Measurements from ENCODE around the gene CDC42SE1.

The CDC42SE1 gene

DNA sequence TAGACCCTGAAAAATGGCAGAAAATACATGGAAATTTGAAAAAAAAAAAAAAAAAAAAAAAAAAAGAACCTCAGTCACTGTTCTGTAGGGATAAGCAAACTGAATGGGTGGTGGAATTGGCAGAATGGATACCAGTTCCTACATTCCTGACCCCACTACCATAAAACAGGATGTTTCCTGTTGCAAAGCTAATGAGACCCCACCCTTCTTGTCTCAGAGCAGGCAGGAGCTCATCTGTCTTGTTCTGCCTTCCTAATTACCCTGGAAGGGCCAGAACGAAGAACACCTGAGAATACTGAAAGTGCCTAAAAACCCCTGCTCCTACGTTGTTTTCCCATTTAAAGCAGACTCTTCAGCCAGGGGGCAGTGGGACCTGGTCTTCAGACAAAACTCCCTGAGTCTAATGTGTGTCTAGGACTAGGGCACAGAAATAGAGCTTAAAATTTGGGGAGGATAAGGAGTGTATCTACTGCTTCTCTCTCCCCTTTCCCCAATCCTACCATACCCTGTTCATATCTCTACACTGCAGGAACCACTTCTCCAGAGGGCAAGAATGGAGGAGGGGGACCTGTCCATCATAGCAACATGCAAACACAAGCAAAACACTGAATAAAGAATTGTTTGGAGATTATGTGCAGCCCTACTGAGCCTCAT, 7.9 kb downstream of the CDC42SE1 start:
- DNase-seq (ENCODE audit: low spot score) = no peak

DNA sequence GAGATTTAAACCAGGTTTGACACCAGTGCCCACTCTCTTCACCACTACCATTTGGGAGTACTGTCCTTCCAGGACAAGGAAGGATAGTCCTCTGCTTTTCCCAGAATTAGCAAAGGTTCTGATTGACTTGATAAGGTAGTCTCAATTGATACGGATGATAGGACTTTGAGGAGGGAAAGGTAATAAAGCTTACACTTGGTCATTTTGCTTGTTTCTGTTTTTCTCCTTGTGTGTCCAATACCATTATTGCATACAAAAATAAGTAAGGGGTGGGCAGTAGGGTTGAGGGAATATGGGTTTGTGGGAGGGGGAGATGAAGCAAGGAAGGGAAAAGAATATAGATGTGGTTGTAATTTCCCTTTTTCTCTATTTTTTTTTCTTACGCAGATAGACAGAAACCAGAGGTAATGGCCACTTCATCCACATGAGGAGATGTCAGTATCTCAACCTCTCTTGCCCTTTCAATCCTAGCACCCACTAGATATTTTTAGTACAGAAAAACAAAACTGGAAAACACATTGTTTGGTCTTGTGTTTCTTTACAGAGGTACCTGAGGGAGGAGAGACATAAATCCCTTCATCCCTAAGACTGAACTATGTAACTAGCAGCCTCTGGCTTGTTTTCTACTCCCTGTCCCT, 9.3 kb downstream of the CDC42SE1 start:
- DNase-seq (ENCODE audit: low spot score) = no peak

DNA sequence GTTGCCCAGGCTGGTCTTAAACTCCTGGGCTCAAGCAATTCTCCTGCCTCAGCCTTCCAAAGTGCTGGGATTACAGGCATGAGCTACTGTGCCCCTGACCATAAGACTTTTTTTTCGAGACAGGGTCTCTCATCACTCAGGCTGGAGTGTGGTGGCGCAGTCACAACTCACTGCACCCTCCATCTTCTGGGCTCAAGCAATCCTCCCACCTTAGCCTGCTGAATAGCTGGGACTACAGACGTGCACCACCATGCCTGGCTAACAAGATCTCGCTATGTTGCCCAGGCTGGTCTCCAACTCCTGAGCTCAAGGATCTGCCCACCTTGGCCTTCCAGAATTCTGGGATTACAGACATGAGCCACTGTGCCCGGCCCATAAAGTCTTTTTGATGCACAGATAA, 10.0 kb downstream of the CDC42SE1 start:
- no peak for DNase-seq (ENCODE audit: low spot score)

DNA sequence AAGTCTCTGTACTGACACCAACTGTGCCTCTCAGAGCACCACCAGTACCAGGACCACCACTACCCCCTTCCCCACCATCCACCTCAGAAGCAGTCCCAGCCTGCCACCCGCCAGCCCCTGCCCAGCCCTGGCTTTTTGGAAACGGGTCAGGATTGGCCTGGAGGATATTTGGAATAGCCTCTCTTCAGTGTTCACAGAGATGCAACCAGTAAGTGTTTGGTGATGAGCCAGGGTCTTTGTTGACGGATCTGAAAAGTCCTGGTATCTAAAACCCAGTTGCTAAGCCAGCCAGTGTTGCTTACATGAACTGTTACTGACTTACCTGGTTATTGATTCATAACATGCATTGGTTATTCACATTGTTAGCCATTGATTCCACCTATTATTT, 10.8 kb downstream of the CDC42SE1 start:
- DNase-seq (ENCODE audit: low spot score) = no peak

DNA sequence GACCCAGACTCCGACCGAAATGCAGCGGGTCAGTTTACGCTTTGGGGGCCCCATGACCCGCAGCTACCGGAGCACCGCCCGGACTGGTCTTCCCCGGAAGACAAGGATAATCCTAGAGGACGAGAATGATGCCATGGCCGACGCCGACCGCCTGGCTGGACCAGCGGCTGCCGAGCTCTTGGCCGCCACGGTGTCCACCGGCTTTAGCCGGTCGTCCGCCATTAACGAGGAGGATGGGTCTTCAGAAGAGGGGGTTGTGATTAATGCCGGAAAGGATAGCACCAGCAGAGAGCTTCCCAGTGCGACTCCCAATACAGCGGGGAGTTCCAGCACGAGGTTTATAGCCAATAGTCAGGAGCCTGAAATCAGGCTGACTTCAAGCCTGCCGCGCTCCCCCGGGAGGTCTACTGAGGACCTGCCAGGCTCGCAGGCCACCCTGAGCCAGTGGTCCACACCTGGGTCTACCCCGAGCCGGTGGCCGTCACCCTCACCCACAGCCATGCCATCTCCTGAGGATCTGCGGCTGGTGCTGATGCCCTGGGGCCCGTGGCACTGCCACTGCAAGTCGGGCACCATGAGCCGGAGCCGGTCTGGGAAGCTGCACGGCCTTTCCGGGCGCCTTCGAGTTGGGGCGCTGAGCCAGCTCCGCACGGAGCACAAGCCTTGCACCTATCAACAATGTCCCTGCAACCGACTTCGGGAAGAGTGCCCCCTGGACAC, 11.3 kb downstream of the CDC42SE1 start:
- peak; percentile 79 for DNase-seq (ENCODE audit: low spot score)

DNA sequence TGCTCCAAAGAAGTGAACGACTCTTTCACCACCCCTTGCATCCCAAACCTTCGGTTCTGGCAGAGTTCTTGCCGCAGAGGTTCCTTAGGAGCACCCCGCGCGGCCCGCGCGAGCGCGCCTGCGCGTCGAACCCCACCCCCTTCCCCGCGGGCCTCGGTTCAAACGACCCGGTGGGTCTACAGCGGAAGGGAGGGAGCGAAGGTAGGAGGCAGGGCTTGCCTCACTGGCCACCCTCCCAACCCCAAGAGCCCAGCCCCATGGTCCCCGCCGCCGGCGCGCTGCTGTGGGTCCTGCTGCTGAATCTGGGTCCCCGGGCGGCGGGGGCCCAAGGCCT, 11.9 kb downstream of the CDC42SE1 start, which contains the start of gene C1orf56:
TSS of gene C1orf56 (plus strand) at position 161 of the 334 bp plus-strand sequence. CDS start at position 258, 97 bp downstream.
- peak; percentile 87 for DNase-seq (ENCODE audit: low spot score)

DNA sequence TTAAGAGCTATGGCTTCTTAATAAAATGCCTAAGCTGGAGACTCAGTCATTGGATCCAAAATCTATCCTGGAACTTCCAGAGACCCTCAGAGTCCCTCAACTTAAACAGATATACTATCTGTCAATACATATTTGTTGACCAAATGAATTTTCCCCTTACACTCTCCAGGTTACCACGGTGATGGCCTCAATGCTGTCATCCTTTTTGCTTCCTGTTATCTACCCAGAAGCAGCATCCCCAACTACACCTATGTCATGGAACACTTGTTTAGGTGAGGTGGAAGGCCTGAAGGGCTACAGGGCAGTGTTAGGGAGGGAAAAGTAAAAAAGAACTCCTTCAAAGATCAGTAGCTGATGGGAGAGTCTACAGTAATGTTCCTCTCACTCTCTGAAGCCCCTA, 16.3 kb downstream of the CDC42SE1 start:
- DNase-seq (ENCODE audit: low spot score) = no peak

DNA sequence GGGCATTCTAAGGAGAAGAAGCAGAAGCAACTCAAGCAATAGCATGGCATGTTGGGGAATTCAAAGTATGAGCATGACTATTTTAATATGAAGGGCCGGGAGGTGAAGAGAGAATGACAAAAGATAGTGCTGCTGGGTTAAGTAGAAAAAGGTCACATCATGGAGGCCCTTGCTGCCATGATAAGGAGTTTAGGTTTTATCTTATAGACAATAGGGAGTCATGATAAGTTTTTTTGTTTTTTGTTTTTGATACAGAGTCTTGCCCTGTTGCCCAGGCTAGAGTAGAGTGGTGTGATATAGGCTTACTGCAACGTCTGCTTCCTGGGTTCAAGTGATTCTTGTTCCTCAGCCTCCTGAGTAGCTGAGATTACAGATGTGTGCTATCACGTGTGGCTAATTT, 19.9 kb downstream of the CDC42SE1 start:
- DNase-seq (ENCODE audit: low spot score) = no peak

DNA sequence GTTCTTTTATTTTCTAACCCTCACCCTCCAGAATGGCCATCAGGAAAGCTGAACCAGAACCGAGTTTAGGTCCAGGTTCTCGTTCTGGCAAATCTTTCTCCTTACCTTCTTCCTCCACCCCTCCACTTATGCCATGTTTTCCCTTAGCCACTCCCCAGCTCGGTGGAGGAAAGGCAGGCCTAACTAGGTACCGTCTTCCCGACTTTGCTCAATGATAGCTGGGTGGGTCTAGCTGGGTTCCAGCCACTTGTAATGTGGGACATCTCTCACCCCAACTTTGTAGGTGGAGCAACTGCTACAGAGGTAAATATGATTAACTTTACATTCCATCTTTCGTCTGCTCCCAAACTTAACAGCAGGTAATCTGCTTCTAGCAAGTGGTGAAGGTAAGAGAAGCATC, 22.4 kb downstream of the CDC42SE1 start:
- DNase-seq (ENCODE audit: low spot score) = no peak

DNA sequence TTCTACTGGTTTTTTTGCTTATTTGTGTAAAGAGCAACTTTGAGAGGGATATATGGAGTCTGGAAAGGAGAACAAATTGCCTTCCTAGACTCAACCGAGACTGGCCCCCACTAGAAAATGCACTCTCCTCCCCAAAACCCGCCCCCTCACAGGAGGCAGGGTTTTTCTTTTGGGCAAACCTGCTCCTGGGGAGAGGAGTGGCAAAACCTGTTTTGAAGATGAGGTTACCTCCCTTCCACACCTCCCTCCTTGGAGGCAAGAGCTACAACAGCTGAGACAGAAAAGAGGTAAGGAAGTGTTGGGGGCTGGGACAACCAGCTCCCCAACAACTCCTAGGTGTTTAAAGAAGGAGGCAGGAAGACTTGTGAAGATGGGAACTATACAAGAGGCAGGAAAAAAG, 23.1 kb downstream of the CDC42SE1 start, which contains the start of gene BNIPL:
TSS of gene BNIPL (plus strand) at position 231 of the 400 bp plus-strand sequence. CDS start at position 371, 140 bp downstream.
- DNase-seq (ENCODE audit: low spot score) = no peak

DNA sequence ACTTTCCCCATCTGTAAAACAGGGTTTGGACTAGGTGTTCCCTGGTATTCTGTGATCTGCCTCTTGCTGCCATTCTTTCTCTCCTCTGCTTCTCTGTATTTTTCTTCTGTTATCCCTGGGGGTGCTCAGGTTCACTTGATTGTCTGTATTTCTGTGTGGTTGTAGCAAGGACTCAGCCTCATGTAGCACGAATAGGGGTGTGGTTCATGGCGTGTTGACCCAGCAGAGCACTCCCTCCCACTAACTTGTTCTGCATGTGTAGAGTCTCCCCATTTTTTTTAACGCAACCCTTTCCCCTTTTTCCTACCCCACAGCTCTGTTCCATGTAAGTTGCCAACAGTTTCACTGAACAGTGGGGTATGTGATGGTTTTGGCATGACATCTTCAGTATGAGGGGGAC, 24.3 kb downstream of the CDC42SE1 start:
- DNase-seq (ENCODE audit: low spot score) = no peak

DNA sequence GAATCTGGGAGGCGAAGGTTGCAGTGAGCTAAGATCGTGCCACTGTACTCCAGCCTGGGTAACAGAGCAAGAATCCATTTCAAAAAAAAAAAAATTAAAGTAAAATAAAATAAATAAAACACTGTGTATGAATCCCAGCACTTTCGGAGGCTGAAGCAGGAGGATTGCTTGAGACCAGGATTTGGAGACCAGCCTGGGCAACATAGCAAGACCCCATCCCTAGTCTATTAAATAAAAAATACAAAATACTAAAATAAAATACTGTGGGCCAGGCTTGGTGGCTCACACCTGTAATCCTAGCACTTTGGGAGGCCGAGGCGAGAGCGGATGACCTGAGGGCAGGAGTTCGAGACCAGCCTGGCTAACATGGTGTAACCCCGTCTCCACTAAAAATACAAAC, 27.3 kb downstream of the CDC42SE1 start:
- no peak for DNase-seq (ENCODE audit: low spot score)

DNA sequence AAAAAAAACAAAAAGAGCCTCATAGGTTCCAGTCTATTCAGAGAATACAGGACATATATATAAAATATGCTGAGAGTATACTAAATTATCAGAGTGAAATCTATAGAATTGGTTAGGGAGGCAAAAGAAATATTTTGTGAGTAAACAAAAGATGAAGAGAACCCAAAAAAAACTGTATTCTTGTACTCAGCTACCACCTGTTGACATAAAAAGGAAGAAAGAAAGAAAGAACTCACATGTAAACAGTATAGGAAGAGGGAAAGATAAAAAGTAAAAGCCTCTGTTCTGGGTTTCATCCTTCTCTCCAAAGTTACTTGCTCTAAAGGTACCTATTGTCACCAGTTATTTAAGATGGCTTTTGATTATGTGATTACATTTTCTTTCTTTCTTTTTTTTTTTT, 33.0 kb downstream of the CDC42SE1 start:
- no peak for DNase-seq (ENCODE audit: low spot score)

DNA sequence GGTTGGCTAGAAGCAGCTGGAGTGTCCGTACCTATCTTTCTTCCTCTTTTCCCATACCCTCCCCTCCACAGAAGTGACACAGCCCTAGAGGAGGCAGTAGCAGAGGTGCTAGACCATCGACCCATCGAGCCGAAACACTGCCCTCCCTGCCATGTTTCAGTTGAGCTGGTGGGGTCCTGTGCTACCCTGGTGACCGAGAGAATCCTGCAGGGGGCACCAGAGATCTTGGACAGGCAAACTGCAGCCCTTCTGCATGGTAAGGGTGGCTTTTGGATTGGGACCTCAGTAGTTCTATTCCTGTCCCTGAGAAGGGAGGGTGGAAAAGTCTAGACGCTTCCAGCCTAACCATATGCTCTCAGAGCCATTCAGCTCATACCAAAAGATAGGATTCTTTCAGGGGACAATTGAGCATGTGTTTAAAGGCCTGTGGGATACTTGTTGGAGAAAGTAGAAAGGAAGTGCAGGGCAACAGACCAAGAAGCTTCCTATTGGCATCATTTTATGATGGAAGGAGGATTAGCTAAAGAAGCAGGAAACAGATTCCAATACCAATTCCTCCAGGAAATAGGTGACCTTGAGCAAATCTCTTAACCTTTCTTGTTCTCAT, 34.8 kb downstream of the CDC42SE1 start:
- DNase-seq (ENCODE audit: low spot score) = peak; percentile 81

DNA sequence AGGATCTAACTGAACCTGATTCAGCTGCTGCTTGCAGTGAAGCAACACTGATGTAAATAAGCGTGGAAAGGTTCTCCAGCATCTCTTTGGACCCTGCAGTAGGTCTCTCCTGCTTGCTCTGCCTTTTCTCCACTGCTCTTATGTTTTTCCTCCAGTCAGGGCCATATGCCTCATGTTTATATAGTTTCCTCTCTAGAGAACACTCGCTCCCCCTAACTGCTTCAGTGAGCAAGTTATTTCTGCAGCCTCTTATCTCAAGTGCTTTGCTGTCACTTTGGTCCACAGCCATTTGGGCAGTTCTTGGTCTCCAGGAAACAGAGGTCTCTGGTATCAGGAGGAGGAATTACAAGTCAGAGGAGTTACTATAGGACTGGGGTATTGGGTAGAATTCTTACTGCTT, 45.9 kb downstream of the CDC42SE1 start:
- DNase-seq (ENCODE audit: low spot score) = no peak

DNA sequence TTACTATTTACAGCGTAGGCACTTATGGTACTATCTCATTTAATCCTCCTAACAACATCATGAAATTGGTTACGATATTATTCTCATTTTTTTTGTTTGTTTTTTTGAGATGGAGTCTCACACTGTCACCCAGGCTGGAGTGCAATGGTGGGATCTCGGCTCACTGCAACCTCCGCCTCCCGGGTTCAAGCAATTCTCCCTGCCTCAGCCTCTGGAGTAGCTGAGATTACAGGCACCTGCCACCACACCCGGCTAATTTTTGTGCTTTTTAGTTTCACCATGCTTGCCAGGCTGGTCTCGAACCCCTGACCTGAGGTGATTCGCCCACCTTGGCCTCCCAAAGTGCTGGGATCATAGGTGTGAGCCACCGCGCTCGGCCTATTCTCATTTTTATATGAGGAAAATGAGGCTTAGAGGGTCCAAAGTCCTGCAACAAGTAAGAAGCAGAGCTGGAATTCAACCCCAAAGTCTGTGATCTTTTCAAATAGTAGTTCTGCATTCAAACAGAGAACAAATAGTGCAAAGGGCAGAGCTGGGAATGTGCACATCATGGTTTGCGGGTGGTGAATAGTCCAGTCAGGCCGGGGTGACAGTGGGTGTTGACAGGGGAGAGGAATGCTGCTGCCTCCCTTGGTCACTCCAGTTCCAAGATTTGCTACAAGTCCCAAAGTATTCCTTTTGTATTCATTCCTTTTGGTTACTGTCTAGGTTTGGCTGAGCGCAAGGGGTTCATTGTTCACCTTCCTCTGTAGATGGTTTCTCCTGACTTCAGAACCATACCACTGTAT, 46.5 kb downstream of the CDC42SE1 start:
- DNase-seq (ENCODE audit: low spot score) = no peak

DNA sequence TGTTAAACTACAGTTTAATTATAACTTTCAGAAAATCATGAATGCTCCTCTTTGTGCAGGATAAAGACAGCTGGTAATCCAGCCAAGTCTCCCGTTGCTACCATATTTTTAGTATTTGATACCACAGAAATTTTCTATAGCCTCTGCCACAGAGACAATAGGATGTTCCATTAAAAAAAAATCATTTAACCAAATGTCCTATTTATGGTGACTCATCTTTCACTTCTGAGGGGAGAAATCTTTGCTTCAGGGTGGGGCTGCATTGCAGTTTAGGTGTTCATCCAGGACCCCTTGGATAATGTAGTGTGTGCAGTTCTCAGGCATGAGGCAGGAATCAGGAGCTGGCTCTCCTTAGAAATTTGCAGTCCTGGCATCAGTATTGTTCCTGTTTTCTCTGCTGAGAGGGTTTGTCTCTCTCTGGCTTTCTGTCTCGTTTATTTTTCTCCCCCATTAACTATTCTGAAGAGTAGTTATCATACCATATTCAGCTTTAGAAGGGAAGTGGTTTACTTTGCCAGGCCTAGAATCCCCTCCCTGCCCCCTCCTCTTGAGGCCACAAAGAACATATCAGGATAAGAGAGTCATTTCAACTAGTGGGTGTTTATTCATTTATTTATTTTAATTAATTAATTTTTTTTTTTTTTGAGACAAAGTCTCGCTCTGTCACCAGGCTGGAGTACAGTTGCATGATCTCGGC, 48.1 kb downstream of the CDC42SE1 start:
- no peak for DNase-seq (ENCODE audit: low spot score)

DNA sequence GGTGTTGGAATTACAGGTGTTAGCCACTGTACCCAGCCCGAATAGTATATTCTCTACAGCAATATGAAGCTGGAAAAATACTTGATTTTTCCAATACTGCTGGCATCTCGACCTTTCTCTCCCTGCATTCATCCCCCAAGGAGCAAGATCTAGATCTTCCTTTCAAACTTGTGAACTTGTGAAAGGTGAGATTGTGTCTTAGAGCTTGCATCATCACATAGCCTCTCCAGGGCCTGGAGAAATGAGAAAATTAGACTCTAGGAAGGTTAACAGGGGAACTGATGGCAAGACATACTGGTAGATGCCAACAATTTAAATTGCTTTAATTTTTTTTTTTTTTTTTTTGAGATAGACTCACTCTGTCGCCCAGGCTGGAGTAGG, 49.1 kb downstream of the CDC42SE1 start:
- no peak for DNase-seq (ENCODE audit: low spot score)

DNA sequence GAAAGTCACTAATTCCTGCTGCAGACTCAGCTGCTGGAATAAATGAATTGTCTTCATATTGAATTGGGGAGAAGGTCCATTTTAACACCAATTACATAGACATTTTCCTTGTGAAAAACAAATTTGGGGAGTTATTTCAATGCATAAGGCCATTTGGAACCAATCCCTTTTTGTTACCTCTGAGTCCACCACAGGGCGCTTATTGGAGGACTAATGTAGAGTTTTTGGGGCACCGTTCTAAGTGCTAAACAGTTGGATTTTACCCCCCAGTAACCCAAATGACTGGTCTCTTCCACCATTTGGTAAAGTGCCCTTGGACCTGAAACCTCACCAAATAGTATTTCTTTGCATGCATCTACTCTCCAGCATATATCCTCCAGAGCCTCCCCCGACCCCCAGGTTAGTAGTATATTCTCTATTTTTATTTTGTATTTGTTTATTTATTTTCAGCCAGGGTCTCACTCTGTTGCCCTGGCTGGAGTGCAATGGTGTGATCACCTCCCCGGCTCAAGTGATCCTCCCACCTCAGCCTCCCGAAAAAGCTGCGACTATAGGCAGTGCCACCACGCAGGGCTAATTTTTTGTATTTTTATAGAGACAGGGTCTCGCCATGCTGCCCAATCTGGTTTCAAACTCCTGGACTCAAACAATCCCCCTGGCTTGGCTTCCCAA, 49.6 kb downstream of the CDC42SE1 start:
- no peak for DNase-seq (ENCODE audit: low spot score)

DNA sequence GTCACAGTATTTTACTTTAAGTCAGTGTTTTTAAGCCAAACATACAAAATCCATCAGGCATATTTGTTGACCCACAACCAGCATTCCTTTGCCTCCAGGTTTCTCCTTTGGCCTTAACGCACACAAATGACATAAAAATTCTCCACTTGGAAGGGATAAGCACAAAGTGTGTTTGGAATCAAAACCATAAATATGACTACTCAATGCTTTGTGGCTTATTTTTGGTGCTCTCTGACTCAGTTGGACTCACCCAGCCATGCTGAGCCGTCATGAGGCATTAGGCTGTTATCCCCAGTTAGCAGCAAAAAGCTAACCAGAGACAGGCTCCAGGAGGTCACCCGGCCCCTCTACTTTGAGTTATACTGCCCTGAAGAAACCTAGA, 50.2 kb downstream of the CDC42SE1 start:
- no peak for DNase-seq (ENCODE audit: low spot score)
